NCI-H2196 (cell line): Measurements from ENCODE around the gene TMEM14C.
"Not testable (repeated sequence)": the region's sequence is repeated elsewhere in the genome, so short reads cannot be mapped to it uniquely, and the experiment has no call there.

Experiments
- DNase-seq: peaks from one replicate; lab custom pipeline; 2025; ENCODE audit not compliant: unreplicated experiment; lab: John Stamatoyannopoulos, UW

Gene TMEM14C

GRCh38 chr6:10720960-10721849, 1.7 kb upstream of the TMEM14C start:
- not testable (repeated sequence) for DNase-seq

GRCh38 chr6:10721850-10722569, 860 bp upstream of the TMEM14C start:
- no peak for DNase-seq

- DNase-seq: no peak
Measured at GRCh38 chr6:10722570-10722819, 375 bp upstream of the TMEM14C start.

GRCh38 chr6:10723567-10723881, 654 bp downstream of the TMEM14C start:
- DNase-seq: no peak

GRCh38 chr6:10725044-10725443, 2.2 kb downstream of the TMEM14C start:
- DNase-seq: no peak

- no peak for DNase-seq
Measured at GRCh38 chr6:10725716-10726115, 2.8 kb downstream of the TMEM14C start.

- no peak for DNase-seq
Measured at GRCh38 chr6:10730254-10730653, 7.4 kb downstream of the TMEM14C start.

GRCh38 chr6:10733151-10733715, 10.4 kb downstream of the TMEM14C start:
- DNase-seq: no peak

GRCh38 chr6:10733863-10734262, 11.0 kb downstream of the TMEM14C start:
- DNase-seq: no peak

GRCh38 chr6:10736731-10737130, 13.9 kb downstream of the TMEM14C start:
- no peak for DNase-seq

- DNase-seq: no peak
Measured at GRCh38 chr6:10740061-10740460, 17.2 kb downstream of the TMEM14C start.

- not testable (repeated sequence) for DNase-seq
Measured at GRCh38 chr6:10741643-10742042, 18.8 kb downstream of the TMEM14C start.

- no peak for DNase-seq
Measured at GRCh38 chr6:10742251-10742650, 19.4 kb downstream of the TMEM14C start.

GRCh38 chr6:10743515-10743914, 20.6 kb downstream of the TMEM14C start:
- no peak for DNase-seq

GRCh38 chr6:10745116-10745515, 22.2 kb downstream of the TMEM14C start:
- DNase-seq: no peak

GRCh38 chr6:10746915-10747250, 24.0 kb downstream of the TMEM14C start:
- peak; percentile 58 for DNase-seq

- peak; percentile 100 for DNase-seq
Measured at GRCh38 chr6:10747251-10747972, 24.5 kb downstream of the TMEM14C start, which contains the start of gene TMEM14B. Gene TMEM14B, plus strand, starts transcription at chr6:10747805. Its CDS starts 1,441 bp downstream, at chr6:10749246.

- DNase-seq: no peak
Measured at GRCh38 chr6:10749734-10750133, 26.9 kb downstream of the TMEM14C start.

GRCh38 chr6:10750568-10750967, 27.7 kb downstream of the TMEM14C start:
- DNase-seq: not testable (repeated sequence)

GRCh38 chr6:10751757-10752156, 28.9 kb downstream of the TMEM14C start:
- DNase-seq: not testable (repeated sequence)

- DNase-seq: no peak
Measured at GRCh38 chr6:10756085-10756484, 33.2 kb downstream of the TMEM14C start.
